NCI-H2227 treated with DMSO at 0.1 percent for 48 hours (cell line): Measurements from ENCODE around the gene HSBP1L1.

Experiments
- DNase-seq: peaks from one replicate; lab custom pipeline; 2025; lab: John Stamatoyannopoulos, UW

Gene HSBP1L1

DNA sequence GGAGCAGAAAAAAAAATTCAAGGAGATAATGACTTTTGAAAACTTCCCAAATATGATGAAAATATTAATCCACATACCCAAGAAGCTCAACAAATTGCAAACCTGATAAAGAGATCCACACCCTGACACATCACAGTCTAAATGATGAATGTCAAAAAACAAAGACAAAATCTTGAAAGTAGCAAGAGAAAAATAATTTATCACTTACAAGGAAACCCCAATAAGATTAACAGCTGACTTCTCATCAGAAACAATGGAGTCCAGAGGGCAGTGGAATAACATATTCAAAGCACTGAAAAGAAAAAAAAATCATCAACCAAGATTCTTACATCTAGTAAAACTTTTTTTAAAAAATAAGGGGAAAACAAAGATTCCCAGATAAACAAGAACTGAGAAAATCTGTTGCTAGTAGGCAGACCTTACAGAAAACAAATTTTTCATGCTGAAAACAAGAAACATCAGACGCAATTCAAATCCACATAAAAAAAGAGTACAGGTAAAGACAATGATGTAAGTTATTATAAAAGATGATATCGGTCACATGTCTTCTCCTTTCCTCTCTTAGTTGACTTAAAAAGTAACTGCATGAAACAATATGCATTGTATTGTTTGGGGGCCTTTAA is 34.3 kb upstream of the HSBP1L1 start:
- no peak for DNase-seq

- DNase-seq = no peak
Observed at GRCh38 chr18:79931475-79931874, 33.0 kb upstream of the HSBP1L1 start.

DNA sequence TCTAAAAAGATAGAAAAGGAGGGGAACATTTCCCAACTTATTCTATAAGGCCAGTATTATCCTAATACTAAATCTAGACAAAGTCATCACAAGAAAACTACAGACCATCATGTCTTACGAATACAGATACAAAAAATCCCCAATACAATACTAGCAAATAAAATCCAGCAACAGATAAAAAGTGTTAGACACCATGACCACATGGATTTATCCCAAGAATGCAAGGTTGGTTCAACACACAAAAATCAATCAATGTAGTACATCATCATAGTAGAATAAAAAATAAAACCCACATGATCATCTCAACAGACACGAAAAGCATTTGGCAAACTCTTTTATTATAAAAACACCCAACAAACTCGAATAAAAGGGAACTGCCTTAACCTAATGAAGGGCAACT is 31.5 kb upstream of the HSBP1L1 start:
- DNase-seq = no peak

DNA sequence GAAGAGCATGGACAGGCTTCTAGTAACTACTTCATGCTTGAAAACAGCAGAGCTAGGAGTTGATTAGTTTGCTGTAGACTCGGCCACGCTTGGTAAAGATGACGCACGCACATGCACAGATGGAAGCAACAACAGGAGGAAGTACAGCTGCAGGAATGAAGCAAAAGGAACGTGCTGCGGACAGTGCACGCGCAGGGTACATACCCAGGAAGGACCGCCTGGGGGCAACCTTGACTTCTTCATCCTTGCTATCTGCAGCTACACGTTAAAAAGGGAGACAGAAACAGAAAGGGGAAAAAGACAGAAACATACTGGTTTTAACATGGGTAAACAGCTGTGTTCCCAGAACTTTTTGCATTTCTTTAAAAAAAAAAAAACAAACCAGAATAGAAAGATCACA is 30.7 kb upstream of the HSBP1L1 start:
- no peak for DNase-seq

- no peak for DNase-seq
Observed at GRCh38 chr18:79934311-79935097, 29.9 kb upstream of the HSBP1L1 start.

DNA sequence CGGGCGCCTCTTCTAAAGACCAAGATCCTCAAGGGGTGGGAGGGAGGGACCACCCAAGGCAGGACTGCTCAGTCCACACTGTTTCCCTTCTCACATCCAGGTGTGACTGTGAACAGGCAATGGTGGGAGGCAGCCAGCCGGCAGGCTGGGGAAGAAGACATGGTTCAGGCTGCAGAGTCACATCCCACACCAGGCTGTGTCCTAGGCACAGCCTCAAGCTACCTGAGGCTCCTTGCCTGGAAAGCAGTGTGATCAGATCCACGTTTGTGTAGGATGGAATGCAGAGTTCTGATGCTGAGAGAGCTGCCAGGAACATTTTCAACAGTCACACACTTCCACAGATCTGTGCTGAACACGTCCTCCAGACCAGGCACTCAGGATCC is 29.4 kb upstream of the HSBP1L1 start:
- DNase-seq = no peak

DNA sequence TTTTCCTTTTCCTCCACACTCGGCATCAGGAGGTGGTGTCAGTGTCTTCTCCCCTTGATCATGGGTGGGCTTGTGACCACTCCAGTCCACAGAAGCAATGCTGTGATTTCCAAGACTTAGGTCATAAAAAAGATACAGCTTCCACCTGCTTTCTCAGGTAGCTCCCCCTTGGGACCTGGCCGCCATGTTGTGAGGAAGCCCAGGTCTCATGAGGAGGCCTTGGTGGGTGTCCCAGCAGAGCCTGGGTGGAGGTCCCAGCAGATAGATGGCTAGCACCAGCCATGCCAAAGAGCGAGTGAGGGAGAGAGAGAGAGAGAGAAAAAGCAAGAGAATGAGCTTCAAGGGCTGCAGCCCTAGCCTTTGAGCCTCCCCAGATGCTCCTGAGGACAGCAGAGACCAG is 28.9 kb upstream of the HSBP1L1 start:
- no peak for DNase-seq

GRCh38 chr18:79935925-79936324 is 28.5 kb upstream of the HSBP1L1 start:
- no peak for DNase-seq

- no peak for DNase-seq
Observed at GRCh38 chr18:79936641-79937040, 27.8 kb upstream of the HSBP1L1 start.

DNA sequence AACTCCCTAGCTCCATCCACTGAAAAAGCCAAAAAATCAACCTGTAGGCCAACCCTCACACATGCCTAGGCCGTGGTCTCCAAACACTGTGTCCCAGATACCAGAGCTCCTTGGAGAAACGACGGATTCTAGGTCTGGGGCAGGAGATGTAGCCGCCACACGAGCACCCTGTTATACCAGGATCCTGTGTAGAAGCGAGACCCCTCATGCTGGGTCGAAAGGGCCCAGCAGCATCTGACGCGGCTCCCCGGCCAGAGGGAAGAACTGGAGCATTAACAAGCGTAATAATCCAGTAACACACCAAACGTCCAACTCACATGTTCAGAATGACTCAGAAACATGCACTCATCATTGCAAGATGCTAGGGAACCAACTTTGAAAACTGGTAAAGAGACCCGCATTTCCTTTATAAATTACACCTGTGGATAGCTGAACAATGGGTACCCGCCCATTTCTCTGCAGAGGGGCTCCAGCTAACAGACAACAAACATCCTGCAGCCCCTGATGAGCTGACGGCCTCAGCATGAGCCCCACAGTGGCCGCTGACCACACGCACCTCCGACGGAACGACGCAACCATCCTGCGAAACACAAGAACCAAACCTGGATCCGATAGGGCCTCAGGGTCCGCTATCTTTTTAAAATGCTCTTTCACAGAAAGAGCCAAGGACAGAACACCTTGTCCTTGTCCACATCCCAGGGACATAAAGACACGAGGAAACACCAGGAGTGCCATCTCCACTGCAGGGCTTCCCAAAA is 27.2 kb upstream of the HSBP1L1 start:
- no peak for DNase-seq

- DNase-seq = no peak
Observed at GRCh38 chr18:79938196-79938595, 26.2 kb upstream of the HSBP1L1 start.

DNA sequence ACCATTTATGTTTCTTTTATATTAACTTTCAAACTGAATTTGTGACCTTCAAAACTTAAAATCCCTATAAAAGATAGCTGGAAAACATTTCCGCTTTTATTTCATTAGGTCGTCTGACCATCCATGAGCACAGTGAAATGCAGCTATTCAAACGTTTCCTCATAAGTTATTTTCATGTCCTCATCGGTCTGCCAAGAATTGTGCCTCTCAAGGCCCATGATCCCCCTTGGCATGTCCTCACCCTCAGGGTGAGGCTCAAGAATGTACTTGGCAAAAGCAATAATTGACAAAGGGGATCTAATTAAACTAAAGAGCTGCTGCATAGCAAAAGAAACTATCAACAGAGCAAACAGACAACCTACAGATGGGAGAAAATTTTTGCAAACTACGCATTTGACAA is 25.3 kb upstream of the HSBP1L1 start:
- DNase-seq = no peak

GRCh38 chr18:79940126-79940813 is 24.2 kb upstream of the HSBP1L1 start:
- no peak for DNase-seq

- DNase-seq = no peak
Observed at GRCh38 chr18:79940814-79941472, 23.5 kb upstream of the HSBP1L1 start.

- no peak for DNase-seq
Observed at GRCh38 chr18:79941473-79942119, 22.8 kb upstream of the HSBP1L1 start.

- DNase-seq = no peak
Observed at GRCh38 chr18:79942211-79942610, 22.2 kb upstream of the HSBP1L1 start.

DNA sequence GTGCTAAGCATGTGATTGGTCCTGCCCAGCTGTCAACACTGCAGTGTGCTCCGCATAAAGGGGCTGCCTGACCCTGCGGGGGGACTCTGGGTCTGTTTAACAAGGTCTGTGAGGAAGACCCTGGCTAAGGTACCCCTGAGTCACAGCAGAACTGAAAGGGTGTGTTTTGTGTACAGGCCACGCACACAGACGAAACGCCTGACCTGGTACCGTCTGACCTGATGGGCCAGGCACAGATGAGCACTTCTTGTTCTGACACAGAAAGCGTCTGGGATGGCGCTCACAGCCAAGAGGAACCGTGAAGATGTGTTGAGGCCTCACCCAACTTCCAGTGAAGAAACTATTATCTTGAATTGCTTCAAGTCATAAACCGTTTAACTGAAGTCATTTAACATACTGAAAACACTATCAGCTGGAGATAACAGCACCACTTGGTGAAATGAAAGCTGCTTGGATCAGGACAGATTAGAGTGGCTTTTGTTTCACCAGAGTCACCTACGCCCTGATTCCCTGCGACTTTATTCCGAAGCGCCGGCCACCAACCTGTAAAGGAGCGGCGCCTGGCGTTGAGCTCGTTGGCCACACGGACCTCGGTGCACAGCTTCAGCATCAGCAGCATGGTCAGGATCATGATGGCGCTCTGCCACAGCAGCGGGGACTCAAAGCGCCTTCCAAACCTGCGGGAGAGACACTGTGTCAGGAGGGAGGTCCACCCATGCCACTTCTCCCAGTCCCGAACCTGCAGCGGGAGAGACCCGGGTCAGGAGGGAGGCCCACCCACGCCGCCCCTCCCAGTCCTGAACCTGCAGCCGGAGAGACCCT is 21.4 kb upstream of the HSBP1L1 start:
- DNase-seq = no peak

- no peak for DNase-seq
Observed at GRCh38 chr18:79943608-79944125, 20.8 kb upstream of the HSBP1L1 start.

GRCh38 chr18:79944126-79944731 is 20.2 kb upstream of the HSBP1L1 start:
- no peak for DNase-seq

DNA sequence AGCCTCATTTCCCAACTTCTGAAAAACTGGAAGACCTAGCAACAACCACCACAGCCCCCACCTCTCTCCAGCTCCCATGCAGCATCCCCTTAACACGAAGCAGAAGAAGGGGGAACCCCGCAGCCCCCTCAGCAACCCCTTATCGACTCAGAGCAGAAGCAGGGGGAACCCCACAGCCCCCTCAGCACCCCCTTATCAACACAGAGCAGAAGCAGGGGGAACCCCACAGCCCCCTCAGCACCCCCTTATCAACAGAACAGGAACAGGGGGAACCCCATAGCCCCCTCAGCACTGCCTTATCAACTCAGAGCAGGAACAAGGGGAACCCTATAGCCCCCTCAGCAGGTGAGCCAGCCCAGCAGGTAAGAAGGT is 19.7 kb upstream of the HSBP1L1 start:
- no peak for DNase-seq
